Suppressor macrophage (primary cell): Measurements from ENCODE around the gene AKAP5.
A peak's percentile ranks its signal among the peaks of the same experiment; 100 is the strongest.

ENCODE experiments used
- DNase-seq, 4 experiments: peaks; one replicate each; pipeline ENCODE4 v3.0.0-alpha.2; 2020 to 2022

Gene AKAP5

GRCh38 chr14:64461221-64461620 lies 4.1 kb upstream of the AKAP5 start:
- DNase-seq, result no peak

- DNase-seq, result no peak
These were observed 2.1 kb upstream of the AKAP5 start for GRCh38 chr14:64463195-64463594.

GRCh38 chr14:64463873-64464272 lies 1.4 kb upstream of the AKAP5 start:
- no peak for DNase-seq

- no peak for DNase-seq
These were observed 648 bp upstream of the AKAP5 start for GRCh38 chr14:64464651-64465050.

GRCh38 chr14:64465831-64466554 lies 694 bp downstream of the AKAP5 start:
- DNase-seq, result peak in 3 of 4 experiments; percentile 9 to 19 (median 12)

GRCh38 chr14:64467101-64467500 lies 1.8 kb downstream of the AKAP5 start:
- peak; percentile 36 to 77 (median 56) for DNase-seq

- DNase-seq, result no peak
These were observed 2.3 kb downstream of the AKAP5 start for GRCh38 chr14:64467566-64467965.

GRCh38 chr14:64468451-64468850 lies 3.2 kb downstream of the AKAP5 start:
- no peak for DNase-seq

- no peak for DNase-seq
These were observed 8.7 kb downstream of the AKAP5 start for GRCh38 chr14:64474041-64474440.

GRCh38 chr14:64474698-64475097 lies 9.4 kb downstream of the AKAP5 start:
- DNase-seq, result no peak

GRCh38 chr14:64475585-64476273 lies 10.4 kb downstream of the AKAP5 start:
- DNase-seq, result no peak

- no peak for DNase-seq
These were observed 11.1 kb downstream of the AKAP5 start for GRCh38 chr14:64476438-64476837.

GRCh38 chr14:64478634-64479250 lies 13.4 kb downstream of the AKAP5 start:
- peak in 3 of 4 experiments; percentile 45 to 60 (median 55) for DNase-seq

GRCh38 chr14:64488590-64489099 lies 23.3 kb downstream of the AKAP5 start:
- DNase-seq, result no peak

GRCh38 chr14:64491637-64492036 lies 26.3 kb downstream of the AKAP5 start:
- no peak for DNase-seq

- no peak for DNase-seq
These were observed 28.2 kb downstream of the AKAP5 start for GRCh38 chr14:64493455-64493854.

- DNase-seq, result no peak
These were observed 30.0 kb downstream of the AKAP5 start for GRCh38 chr14:64495252-64495651.

- no peak for DNase-seq
These were observed 31.5 kb downstream of the AKAP5 start for GRCh38 chr14:64496764-64497163.

- no peak for DNase-seq
These were observed 34.8 kb downstream of the AKAP5 start for GRCh38 chr14:64500088-64500487.

GRCh38 chr14:64501411-64502171 lies 36.3 kb downstream of the AKAP5 start:
- DNase-seq, result peak; percentile 38 to 52 (median 49)

- no peak for DNase-seq
These were observed 37.2 kb downstream of the AKAP5 start for GRCh38 chr14:64502456-64502855.

- peak in 1 of 4 experiments; percentile 19 for DNase-seq
These were observed 37.7 kb downstream of the AKAP5 start for GRCh38 chr14:64502887-64503433.
